ENCODE results near the gene SEPTIN12.

DNA sequence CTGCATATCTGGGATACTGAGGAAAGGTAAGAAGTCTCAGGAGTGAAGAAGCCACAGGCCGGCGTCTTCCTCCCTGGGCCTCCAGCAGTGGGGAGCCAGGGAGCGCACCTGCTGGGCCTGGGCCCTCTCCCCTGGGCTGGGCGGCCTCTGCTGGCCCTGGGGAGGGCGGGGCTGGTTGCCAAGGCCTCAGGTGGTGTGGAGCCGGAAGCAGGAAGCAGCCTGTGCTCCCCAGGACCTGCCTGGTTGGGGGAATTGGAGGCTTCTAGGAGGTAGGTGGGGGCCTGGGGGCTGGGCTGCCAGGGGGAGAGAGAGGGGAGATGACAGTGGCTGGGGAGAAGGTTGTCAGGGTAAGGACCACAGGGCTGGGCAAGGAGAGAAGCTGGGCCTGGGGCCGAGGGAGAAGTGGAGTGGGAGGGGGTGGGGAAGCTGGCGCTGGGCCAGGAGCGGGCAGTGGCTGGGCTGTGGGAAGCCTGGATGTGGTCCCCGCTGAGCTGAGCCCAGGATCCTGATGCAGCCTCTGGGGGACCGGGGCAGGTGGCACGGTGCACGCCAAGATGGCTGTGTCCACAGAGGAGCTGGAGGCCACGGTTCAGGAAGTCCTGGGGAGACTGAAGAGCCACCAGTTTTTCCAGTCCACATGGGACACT lies 7.2 kb upstream of the SEPTIN12 start, which contains the start of gene SMIM22:
- no peak for TF ChIP-seq POLR2A (IDR thresholded peaks at IDR 0.05)
- TF ChIP-seq, protein P1, sequence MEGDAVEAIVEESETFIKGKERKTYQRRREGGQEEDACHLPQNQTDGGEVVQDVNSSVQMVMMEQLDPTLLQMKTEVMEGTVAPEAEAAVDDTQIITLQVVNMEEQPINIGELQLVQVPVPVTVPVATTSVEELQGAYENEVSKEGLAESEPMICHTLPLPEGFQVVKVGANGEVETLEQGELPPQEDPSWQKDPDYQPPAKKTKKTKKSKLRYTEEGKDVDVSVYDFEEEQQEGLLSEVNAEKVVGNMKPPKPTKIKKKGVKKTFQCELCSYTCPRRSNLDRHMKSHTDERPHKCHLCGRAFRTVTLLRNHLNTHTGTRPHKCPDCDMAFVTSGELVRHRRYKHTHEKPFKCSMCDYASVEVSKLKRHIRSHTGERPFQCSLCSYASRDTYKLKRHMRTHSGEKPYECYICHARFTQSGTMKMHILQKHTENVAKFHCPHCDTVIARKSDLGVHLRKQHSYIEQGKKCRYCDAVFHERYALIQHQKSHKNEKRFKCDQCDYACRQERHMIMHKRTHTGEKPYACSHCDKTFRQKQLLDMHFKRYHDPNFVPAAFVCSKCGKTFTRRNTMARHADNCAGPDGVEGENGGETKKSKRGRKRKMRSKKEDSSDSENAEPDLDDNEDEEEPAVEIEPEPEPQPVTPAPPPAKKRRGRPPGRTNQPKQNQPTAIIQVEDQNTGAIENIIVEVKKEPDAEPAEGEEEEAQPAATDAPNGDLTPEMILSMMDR (IDR thresholded peaks at IDR 0.05) = no peak

Measured in thyroid gland (tissue), 4 donors.